CD4-positive, alpha-beta T cell treated with Interleukin-2 at 100 ng/mL for 4 hours (primary cell): ENCODE data around the gene C1S.

ENCODE experiments used
- DNase-seq: peaks from one replicate; pipeline ENCODE4 v3.0.0-alpha.2; 2020; ENCODE audit warnings: low spot score

Gene C1S

GRCh38 chr12:7076493-7076892 lies 16.0 kb downstream of the C1S start:
- no peak for DNase-seq

GRCh38 chr12:7078163-7078562 lies 17.6 kb downstream of the C1S start:
- DNase-seq, result no peak

- no peak for DNase-seq
These were observed 19.3 kb downstream of the C1S start for GRCh38 chr12:7079826-7080125.

GRCh38 chr12:7081037-7081436 lies 20.5 kb downstream of the C1S start:
- DNase-seq, result no peak

GRCh38 chr12:7083125-7083524 lies 22.6 kb downstream of the C1S start:
- DNase-seq, result no peak

- no peak for DNase-seq
These were observed 28.8 kb downstream of the C1S start for GRCh38 chr12:7089196-7089871.

- DNase-seq, result no peak
These were observed 29.9 kb downstream of the C1S start for GRCh38 chr12:7090222-7090998.

GRCh38 chr12:7091171-7091570 lies 30.7 kb downstream of the C1S start:
- DNase-seq, result no peak

GRCh38 chr12:7091660-7092228 lies 31.2 kb downstream of the C1S start:
- DNase-seq, result no peak

GRCh38 chr12:7092229-7092985 lies 31.9 kb downstream of the C1S start, which contains the start of gene C1R:
TSS of gene C1R (minus strand) at chr12:7092445. CDS start at chr12:7092388, 57 bp downstream.
- peak; percentile 73 for DNase-seq

GRCh38 chr12:7092986-7093460 lies 32.5 kb downstream of the C1S start:
- no peak for DNase-seq

GRCh38 chr12:7093486-7093885 lies 33.0 kb downstream of the C1S start:
- no peak for DNase-seq

- no peak for DNase-seq
These were observed 33.4 kb downstream of the C1S start for GRCh38 chr12:7093892-7094291.

GRCh38 chr12:7096006-7096932 lies 35.8 kb downstream of the C1S start:
- DNase-seq, result no peak

- no peak for DNase-seq
These were observed 36.5 kb downstream of the C1S start for GRCh38 chr12:7096979-7097378.

GRCh38 chr12:7099290-7099996 lies 38.9 kb downstream of the C1S start:
- no peak for DNase-seq

- DNase-seq, result no peak
These were observed 39.7 kb downstream of the C1S start for GRCh38 chr12:7100239-7100638.

GRCh38 chr12:7101047-7101693 lies 40.7 kb downstream of the C1S start:
- DNase-seq, result no peak

- no peak for DNase-seq
These were observed 41.2 kb downstream of the C1S start for GRCh38 chr12:7101694-7102131.

- DNase-seq, result no peak
These were observed 42.1 kb downstream of the C1S start for GRCh38 chr12:7102582-7102981.
